ENCODE measurements around the gene STXBP6. TPM values are rescaled to one million over a fixed set of nuclear protein-coding genes. Genes with fewer than 3 reads are reported as not detected.

The STXBP6 gene
- total and polyA plus RNA-seq, 2 of the 13 experiments (the other 11 are each of a cell fraction or from before 2014, with no cell fraction given): 35.3 to 42.8 TPM

- TF ChIP-seq ZNF12 (CRISPR knock-in tag; IDR thresholded peaks at IDR 0.05) (peak; percentile 69; the same call in 1 of the 2 replicates), MEF2D (CRISPR knock-in tag; IDR thresholded peaks at IDR 0.05) (no peak), SKIL (CRISPR knock-in tag; IDR thresholded peaks at IDR 0.05; ENCODE audit: borderline replicate concordance) (no peak), ZNF878 (CRISPR knock-in tag; IDR thresholded peaks at IDR 0.05) (no peak), SIN3B (IDR thresholded peaks at IDR 0.05; ENCODE audit: low read length) (no peak), THAP9 (CRISPR knock-in tag; IDR thresholded peaks at IDR 0.05; ENCODE audit: borderline replicate concordance) (no peak), NBN (conservative IDR thresholded peaks at IDR 0.05) (no peak), MZF1 (CRISPR knock-in tag; IDR thresholded peaks at IDR 0.05; ENCODE audit: borderline replicate concordance) (no peak), DMTF1 (CRISPR knock-in tag; IDR thresholded peaks at IDR 0.05) (no peak), ISX (CRISPR knock-in tag; conservative IDR thresholded peaks at IDR 0.05) (no peak), FOXM1 (CRISPR knock-in tag; IDR thresholded peaks at IDR 0.05) (no peak), ZNF674 (CRISPR knock-in tag; IDR thresholded peaks at IDR 0.05; ENCODE audit: low read depth) (no peak), FLYWCH1 (CRISPR knock-in tag; IDR thresholded peaks at IDR 0.05) (no peak), ZMAT3 (CRISPR knock-in tag; conservative IDR thresholded peaks at IDR 0.05) (no peak), EEA1 (CRISPR knock-in tag; IDR thresholded peaks at IDR 0.05; ENCODE audit: borderline replicate concordance) (no peak), ZNF512B (CRISPR knock-in tag; IDR thresholded peaks at IDR 0.05; ENCODE audit: borderline replicate concordance) (no peak), THAP8 (CRISPR knock-in tag; IDR thresholded peaks at IDR 0.05; ENCODE audit: borderline replicate concordance) (no peak), DNMT1 (CRISPR knock-in tag; IDR thresholded peaks at IDR 0.05) (no peak), CENPX (CRISPR knock-in tag; IDR thresholded peaks at IDR 0.05) (no peak)
These were observed 67.3 kb downstream of the STXBP6 start (continued) for GRCh38 chr14:24982472-24983155.

Measured in HepG2 (cell line).